HG02610 (cell line): ENCODE results near the gene CNOT9.

Experiments used
- ATAC-seq: cut with Tn5 transposase; IDR thresholded peaks from one replicate; pipeline ENCODE4 v1.9.1; 2021; ENCODE audit warnings: mild to moderate bottlenecking, moderate library complexity; ENCODE audit not compliant: unreplicated experiment

Gene CNOT9

DNA sequence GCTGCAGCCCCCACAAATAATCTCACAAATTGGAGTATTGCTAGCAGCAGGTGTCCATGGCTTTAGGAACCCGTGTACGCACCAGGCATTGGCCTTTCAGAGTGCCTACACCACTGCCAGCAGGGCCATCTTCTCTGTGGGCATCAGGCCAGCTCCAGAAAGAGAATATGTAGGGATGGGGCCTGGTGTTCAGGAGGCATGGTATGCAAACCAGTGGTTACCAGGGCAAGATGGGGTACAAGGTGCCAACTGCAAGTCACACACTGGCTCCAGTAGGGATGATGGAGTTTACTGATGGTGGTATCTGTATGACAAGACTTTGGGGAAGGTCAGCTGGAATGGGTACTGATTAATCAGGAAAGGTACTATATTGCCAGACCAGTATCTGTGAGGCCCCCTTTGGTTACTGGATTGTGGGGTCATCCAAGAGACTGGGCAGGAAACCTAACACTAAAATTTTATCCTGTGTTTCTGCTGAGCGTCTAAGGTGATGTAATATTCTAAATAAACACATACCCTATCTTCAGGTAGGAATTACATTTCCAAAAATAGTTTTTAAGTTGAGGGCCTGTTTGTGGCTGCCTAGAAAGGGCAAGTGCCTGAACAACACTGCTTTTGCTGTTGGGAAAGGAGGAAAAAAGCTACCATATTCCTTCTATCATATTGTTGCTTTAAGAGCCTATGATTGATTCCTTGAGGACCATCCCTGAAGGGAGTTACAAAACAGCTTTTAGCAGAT, 9.0 kb downstream of the CNOT9 start:
- no peak for ATAC-seq

DNA sequence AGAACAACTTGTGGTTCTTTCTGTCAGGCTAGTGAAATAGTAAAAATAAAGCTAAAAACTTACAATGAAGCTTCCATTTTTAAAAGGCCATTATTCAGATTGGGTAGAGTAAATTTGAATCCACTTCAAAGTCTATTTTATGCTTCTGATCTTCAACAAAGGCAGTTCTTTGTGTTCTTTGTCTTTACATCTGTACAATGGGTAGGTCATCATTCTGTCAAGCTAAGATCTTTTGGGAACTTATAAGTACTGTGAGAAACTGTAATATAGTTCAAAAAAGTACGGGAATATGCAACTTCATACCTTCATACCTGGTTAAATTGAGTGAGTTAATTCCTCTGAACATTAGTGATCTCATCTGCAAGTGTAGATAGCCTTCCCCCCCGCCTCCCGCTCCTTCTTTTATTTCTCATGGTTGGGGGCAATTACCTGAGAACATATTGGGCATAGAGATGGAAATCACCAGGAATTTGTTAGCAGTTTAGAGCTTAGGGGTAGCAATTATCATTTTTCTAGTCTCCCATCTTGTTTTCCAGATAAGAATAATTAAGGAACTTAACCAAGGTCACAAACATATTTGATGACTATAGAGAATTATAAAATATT, 9.7 kb downstream of the CNOT9 start:
- ATAC-seq: no peak

DNA sequence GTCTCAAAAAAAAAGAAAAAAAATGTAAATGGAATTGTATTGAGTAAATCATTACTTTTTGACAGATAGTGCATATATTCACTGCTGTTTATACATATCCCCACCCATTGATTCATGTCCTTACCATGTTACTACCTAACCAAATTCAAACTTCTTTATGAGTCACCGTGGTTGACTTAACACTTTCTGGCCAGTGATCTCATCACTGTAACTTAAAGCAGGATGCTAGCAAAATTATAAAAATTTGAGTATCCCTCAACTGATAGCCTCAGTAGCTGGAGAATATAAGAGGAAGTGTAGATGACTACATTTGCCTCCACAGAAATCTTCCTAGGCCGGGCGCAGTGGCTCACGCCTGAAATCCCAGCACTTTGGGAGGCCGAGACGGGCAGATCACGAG, 13.4 kb downstream of the CNOT9 start:
- ATAC-seq: peak; percentile 97

DNA sequence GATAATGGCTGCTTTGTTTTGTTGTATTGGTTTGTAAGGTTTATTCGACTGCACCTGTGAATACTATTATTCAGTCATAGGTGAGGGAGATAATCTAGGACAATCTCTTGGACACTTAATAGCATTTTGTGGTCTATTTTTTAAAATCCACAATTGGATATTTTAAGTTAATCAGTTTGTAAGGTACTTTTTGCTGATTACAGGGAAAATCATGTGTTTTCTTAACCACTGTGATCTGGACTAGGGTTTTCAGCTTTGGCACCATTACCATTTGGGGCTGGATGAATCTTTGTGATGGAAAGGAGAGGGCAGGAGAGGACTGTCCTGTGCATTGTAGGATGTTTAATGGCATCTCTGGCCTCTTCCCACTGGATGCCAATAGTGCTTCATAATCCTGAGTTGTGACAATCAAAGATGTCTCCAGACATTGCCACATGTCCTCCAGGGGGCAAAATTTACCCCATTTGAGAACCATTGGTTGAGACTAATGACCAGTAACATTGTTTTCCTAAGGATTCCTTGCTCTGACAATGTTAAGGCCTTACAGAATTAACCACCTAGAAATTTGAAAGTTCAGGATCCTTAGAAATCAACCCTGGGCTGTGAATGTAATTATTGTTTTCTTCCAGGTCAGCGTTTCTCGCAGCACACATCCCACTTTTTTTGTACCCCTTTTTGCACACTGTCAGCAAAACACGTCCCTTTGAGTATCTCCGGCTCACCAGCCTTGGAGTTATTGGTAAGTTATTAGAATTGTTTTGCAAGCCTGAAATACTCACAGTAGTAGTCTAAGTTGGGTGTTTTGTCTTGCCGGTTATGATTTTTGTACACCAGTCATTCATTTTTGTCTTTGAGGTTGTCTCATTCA, 15.6 kb downstream of the CNOT9 start:
- no peak for ATAC-seq

DNA sequence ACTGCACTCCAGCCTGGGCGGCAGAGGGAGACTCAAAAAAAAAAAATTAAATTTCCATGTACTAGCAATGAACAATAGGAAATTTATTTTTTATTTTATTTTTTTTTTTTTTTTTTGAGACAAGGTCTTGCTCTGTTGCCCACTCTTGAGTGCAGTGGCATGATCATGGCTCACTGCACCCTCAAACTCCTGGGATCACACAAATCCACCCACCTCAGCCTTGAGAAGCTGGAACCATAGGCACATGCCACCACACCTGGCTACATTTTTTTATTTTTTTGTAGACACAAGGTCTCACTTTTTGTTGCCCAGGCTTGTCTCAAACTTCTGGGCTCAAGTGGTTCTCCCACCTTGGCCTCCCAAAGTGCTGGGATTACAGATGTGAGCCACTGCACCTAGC, 16.9 kb downstream of the CNOT9 start:
- ATAC-seq: no peak

DNA sequence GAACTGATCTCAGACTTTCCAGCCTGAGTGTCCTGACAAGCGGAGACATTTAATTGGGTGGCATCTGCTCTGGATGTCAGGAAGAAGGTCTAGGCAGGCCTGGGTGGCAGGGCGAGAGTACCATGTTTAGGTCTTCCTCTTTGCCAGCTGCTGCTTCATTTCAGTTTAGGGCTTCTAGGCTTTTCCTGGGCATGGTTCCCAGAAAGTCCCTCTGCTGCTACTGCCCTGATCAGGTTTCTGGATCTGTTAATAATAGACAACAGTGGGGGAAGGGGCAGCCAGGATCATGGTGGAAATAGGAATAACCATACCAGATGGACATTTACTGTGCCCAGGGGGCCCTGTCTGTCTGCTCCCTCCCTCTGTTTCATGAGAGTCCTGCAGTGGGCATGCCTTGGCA, 36.8 kb downstream of the CNOT9 start:
- no peak for ATAC-seq

DNA sequence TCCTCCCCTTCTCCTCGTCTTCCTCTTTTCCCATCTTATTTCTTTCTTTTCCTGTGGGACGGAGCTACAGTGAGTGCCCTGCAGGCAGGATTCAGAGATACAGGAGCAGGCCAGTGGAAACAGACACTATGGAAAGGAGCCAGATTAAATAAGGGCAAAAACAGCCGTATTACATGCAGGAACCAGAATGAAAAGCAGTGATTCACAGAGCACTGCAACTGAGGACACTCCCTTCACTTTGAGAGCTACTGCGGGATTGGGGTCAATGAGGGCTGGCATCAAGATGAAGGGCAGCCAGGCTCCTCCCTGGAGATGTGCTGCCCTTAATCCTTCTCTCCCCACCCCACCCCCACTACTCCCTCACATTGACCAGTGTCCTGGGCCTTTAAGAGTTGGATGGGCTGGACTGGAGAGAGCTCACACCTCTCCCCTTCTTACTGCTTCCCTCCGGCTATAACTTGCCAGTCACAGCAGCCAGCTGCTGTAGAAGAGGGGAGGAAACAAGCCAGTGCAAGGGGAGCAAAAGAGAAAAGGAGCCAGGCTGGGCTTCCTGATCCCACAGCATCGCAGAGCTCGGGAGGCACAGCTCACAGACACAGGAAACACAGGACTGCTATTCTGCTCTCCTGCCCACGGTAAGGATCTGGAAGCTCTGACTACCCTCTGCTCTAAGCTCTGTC, 38.9 kb downstream of the CNOT9 start, which contains the start of gene PLCD4:
TSS of gene PLCD4 (plus strand) at position 464 of the 680 bp plus-strand sequence. CDS start 7,841 bp downstream, outside the sequence.
- no peak for ATAC-seq

DNA sequence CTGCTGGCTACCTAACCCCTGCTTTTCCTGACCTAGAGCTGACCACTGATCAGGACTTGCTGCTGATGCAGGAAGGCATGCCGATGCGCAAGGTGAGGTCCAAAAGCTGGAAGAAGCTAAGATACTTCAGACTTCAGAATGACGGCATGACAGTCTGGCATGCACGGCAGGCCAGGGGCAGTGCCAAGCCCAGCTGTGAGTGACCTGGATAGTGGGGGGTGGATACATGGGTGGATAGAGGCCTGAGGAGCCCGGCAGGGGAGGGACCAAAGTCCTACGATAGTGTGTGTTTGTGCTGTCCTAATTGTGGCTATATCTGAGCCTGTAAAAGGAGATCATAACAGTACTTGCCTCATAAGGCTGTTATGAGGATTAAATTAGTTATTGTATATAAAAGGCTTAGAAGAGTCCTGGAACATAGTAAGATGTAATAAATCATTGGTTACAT, 47.3 kb downstream of the CNOT9 start:
- no peak for ATAC-seq

DNA sequence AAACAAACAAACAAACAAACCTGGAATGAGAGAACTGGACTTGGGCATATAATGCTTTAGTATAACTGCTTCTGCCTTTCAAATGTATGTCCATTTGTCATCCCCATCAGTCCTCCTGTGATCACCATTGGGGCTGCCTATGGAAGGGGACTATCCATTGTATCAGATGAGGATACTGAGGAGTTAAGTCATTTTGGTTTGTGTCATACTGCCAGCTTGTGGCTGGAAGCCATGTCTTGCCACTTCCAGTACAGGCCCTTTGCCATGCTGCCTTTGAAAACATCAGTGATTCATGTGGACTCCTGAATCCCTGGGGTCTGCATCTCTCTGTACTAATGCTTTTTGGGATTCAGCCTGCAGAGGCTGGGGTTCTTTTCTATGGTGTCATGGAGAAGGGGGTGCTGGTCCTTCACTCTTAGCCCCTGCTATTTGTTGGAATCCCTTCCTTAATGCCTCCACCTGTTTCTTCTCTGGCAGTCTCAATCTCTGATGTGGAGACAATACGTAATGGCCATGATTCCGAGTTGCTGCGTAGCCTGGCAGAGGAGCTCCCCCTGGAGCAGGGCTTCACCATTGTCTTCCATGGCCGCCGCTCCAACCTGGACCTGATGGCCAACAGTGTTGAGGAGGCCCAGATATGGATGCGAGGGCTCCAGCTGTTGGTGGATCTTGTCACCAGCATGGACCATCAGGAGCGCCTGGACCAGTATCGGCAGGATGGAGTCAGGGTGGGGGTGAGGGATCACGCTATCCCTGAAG, 49.6 kb downstream of the CNOT9 start:
- no peak for ATAC-seq

DNA sequence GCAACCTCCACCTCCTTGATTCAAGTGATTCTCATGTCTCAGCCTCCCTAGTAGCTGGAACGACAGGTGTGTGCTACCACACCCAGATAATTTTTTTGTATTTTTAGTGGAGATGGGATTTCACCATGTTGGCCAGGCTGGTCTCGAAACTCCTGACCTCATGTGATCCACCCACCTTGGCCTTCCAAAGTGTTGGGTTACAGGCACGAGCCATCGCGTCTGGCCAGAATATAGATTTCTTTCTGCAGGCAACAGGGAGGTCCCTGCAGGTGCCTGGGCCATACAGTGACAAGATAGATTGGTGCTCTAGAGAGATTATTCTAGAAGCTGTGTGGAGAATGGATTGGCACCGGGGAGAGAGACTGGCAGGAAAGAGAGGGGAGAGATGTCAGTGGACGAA, 52.4 kb downstream of the CNOT9 start:
- ATAC-seq: no peak

DNA sequence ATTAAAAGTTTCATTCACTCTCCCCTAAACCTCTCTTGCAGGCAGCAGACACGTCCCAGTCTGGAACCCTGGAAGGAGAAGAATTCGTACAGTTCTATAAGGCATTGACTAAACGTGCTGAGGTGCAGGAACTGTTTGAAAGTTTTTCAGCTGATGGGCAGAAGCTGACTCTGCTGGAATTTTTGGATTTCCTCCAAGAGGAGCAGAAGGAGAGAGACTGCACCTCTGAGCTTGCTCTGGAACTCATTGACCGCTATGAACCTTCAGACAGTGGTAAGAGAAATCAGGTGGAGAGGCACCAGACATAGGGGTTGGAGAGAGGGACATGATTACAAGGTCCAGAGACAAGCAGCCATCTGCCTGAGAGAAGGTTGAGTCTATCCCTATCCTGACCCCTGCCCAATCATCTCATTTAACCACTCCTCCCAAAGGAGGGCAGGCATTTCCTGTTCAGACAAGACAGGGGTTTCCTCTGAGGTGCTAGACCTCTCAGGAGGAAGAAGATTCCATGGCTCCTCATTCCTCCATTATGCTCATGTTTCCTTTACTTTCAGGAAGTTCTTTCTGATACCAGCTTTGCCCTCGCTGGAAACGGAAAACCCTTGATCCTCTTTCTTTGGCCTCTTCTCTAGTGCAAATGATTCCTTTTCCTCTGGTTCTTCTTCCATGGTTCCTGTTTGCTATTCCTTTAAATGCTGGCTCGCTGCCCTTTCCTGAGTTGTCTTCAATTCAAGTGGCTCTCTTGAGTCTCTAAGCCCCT, 54.1 kb downstream of the CNOT9 start:
- no peak for ATAC-seq

DNA sequence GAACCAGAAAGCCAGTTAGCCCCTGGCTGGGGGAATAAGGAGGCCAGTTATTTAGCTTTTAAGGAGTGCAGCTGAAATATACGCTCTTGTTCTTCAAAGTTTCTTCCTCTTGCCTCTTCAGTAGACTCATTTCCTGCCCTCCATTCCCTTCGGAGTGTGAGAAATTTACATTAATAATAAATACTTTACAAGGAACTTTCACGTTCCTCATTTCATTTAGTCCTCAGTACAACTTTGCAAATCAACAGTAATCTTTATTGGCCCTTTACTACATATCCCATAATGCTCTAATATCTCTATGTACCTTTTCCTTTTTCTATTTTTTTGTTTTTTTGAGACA, 54.7 kb downstream of the CNOT9 start:
- ATAC-seq: no peak

DNA sequence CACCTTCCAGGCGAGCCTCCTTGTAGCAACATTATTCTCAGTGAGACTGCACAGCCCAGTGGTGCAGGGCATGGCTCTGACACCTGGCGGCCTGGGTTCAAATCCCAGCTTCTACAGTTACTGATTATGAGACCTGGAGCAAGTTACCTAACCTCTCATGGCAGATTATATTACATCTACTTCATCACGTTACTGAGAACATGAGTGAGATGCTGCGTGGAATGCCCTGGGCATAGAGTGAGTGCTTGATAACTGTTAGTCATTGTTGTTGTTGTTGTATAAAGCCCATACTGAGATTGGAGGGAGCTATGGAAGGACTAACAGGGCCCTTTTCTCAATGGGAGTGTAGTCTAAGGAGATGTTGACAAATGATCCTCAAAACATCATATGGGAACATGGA, 57.7 kb downstream of the CNOT9 start:
- no peak for ATAC-seq

DNA sequence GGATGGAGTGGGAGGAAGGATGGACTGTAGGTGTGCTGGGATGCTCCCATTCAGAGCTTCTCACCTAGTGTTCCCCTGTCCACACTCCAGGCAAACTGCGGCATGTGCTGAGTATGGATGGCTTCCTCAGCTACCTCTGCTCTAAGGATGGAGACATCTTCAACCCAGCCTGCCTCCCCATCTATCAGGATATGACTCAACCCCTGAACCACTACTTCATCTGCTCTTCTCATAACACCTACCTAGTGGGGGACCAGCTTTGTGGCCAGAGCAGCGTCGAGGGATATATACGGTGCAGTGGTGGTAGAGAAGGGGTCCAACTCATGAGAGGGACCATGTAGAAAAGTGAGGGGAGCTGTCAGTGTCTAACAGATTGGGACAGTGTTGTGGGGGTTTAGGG, 59.3 kb downstream of the CNOT9 start:
- ATAC-seq: no peak

DNA sequence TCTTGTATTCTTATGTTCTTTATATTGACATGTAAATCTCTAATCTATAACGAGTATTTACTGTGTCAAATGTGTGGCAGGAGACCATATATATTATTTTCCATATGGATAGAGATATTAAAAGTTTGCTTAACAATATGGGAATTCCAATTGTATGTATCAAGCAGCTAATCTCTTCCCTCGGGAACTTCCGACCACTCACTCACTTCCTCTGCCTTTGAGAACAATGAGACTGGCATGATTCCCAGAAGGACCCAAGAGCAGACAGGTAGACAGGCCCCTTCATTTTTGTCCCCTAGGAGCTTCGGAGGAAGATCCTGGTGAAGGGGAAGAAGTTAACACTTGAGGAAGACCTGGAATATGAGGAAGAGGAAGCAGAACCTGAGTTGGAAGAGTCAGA, 63.2 kb downstream of the CNOT9 start:
- no peak for ATAC-seq

DNA sequence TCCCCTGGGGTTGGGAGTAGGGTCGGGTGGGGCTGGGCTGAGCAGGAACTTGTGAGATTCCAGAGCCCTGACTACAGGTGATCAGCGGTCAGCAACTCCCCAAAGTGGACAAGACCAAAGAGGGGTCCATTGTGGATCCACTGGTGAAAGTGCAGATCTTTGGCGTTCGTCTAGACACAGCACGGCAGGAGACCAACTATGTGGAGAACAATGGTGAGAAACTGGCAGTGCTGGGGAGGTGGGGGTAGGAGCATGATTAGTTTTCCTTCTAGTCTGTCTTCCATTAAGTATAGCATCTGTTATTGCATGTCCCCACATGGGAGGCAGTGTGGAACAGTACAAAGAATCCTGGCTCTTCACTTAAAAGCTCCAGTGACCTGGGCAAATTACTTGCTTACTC, 67.1 kb downstream of the CNOT9 start:
- ATAC-seq: no peak

DNA sequence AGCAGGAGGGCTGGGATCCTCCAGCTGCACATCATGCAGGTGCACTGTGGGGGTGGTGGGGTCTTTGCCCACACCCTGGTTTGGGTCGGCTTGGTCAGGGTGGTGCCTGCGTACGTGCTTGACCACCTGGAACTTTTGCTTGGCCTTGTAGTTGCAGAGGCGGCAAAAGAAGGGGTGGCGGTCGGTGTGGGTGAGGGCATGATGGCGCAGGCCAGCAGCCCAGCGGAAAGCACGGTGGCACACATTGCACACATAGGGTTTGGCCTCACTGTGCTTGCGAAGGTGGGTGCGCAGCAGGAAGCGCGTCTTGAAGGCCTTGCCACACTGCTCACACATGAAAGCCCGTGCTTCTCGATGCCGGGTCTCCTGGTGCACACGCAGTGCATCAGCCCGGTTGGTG, 69.7 kb downstream of the CNOT9 start:
- ATAC-seq: no peak

DNA sequence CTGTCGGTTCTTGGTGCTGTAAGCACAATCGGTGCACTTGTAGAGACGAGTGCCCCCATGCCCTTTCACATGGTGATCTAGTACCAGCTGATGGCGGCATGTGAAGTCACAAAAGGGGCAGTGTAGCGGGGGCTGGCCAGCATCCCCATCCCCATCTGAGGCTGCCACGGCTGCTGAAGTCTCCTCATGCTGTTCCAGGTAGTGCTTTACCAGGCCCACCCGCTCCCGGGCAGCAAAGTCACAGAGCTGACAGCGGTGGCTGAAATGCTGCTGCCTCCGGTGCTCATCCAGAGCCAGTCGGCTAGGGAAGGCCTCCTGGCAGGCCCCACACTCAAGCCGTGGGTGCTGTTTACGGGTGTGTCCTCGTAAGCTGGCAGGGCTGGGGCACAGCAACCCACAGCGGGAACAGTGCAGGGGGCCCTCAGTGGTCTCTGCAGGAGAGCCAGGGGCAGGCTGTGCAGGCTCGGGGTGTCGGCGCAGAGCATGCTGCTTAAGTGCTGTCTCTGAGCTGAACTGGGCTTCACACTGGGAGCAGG, 73.5 kb downstream of the CNOT9 start:
- no peak for ATAC-seq

DNA sequence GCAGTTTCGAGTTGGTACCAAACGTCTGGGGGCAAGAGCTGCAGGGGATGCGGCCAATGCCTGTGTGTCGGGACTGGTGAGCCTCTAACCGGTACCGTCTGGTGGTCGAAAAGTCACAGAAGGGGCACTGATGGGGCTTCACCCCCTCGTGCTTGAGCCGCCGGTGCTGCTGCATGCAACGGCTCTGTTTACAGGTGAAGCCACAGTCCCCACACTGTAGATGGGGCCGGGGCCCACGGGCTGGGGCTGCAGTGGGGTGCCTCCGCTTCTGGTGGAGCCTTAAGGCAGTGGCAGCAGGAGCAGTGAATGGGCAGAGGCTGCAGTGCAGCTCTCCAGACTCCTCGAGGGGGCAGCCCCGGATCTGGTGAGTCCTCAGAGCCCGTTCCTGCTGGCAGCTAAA, 74.1 kb downstream of the CNOT9 start:
- no peak for ATAC-seq
